Left ventricle myocardium inferior (tissue), 1 donor: ENCODE measurements around the gene JARID2. TPM values are rescaled to one million over a fixed set of nuclear protein-coding genes. Genes with fewer than 3 reads are reported as not detected.

Source experiments
- DNase-seq: peaks from one replicate; pipeline ENCODE4 v3.0.0-alpha.2; 2020
- H3K27ac ChIP-seq: fragments of 200-600 bp; replicated peaks from 2 replicates; pipeline ENCODE4 v1.8.0; 2021
- H3K27me3 ChIP-seq: fragments of 200-600 bp; 2 replicates; pipeline ENCODE4 v1.8.0; 2021; ENCODE audit warnings: low read depth
- H3K36me3 ChIP-seq: fragments of 200-600 bp; 2 replicates; pipeline ENCODE4 v1.8.0; 2021
- H3K4me1 ChIP-seq: fragments of 200-600 bp; 2 replicates; pipeline ENCODE4 v1.8.0; 2021
- H3K4me3 ChIP-seq: fragments of 200-600 bp; 2 replicates; pipeline ENCODE4 v1.8.0; 2021; ENCODE audit warnings: mild to moderate bottlenecking, moderate library complexity
- H3K9me3 ChIP-seq: fragments of 200-600 bp; replicated peaks from 2 replicates; pipeline ENCODE4 v1.8.0; 2021
- intact Hi-C: fragments of 100-400 bp; cut with micrococcal nuclease; formaldehyde crosslinking; loops from one replicate; pipeline ENCODE4 v1.11.0; 2022
- total RNA-seq: library from RNA; stranded (reverse); fragmentation: NEBNext Ultra II Directional; extraction: Animal tissue kit (Norgen Biotek cat#: 25700); gene quantifications from one replicate; pipeline ENCODE4 v1.2.1, GENCODE V29; 2021
- TF ChIP-seq, protein P1 (sequence below): fragments of 200-600 bp; IDR thresholded peaks from 2 replicates; pipeline ENCODE4 v1.8.0; 2021; ENCODE audit warnings: antibody characterized with exemption, mild to moderate bottlenecking, borderline replicate concordance
- donor health status: DM: no; HTN: yes; CAD: no; lungs with severe emphysema.

JARID2 gene
- total RNA-seq, 1 donor from 2014 or later, result 6.5 TPM

DNA sequence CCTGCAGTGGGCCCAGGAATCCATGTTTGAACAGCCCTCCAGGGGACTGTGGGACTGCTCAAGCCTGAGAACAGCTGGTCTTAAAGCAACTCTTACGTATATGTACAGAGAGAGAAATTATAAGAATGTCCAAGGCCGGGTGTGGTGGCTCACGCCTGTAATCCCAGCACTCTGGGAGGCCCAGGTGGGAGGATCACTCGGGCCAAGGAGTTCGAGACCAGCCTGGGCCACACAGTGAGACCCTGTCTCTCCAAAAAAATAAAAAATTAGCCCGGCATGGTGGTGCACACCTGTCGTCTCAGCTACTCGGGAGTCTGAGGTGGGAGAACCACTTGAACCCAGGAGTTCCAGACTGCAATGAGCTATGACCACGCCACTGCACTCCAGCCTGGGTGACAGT is 283.0 kb downstream of the JARID2 start:
- Histone ChIP-seq H3K27ac (no peak overlapping the region), H3K4me3 (no peak overlapping the region), H3K4me1 (no peaks in the 10 kb centered on the region), H3K36me3 (peaks cover 28% of the 10 kb centered on the region), H3K9me3 (no peaks in the 10 kb centered on the region), H3K27me3 (no peaks in the 10 kb centered on the region)
- DNase-seq, result no peak
- TF ChIP-seq, protein P1, sequence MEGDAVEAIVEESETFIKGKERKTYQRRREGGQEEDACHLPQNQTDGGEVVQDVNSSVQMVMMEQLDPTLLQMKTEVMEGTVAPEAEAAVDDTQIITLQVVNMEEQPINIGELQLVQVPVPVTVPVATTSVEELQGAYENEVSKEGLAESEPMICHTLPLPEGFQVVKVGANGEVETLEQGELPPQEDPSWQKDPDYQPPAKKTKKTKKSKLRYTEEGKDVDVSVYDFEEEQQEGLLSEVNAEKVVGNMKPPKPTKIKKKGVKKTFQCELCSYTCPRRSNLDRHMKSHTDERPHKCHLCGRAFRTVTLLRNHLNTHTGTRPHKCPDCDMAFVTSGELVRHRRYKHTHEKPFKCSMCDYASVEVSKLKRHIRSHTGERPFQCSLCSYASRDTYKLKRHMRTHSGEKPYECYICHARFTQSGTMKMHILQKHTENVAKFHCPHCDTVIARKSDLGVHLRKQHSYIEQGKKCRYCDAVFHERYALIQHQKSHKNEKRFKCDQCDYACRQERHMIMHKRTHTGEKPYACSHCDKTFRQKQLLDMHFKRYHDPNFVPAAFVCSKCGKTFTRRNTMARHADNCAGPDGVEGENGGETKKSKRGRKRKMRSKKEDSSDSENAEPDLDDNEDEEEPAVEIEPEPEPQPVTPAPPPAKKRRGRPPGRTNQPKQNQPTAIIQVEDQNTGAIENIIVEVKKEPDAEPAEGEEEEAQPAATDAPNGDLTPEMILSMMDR, result no peak
- intact Hi-C loops, result no loop called here

DNA sequence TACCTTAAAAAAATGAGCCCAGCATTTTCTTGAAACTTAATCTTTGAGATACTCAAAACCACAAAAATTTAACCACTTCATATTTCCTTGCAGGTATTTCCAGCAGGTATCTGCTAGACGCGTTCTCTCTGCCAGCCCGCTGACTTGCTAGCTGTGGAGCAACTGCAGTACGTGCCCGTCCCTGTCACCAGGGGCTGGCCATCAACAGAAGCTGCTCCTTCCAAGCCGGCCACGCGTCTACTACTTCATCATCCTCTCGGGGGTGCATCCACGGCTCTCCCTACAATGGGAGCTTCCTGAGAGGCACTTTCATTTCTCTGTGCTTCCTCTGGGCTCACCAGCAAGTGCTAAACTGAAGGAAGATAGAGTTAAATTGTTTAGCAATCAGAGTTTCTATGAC is 284.5 kb downstream of the JARID2 start:
- Histone ChIP-seq H3K4me3 (no peak overlapping the region), H3K27ac (no peak overlapping the region), H3K27me3 (no peaks in the 10 kb centered on the region), H3K36me3 (peaks cover 21% of the 10 kb centered on the region), H3K4me1 (peaks cover 2% of the 10 kb centered on the region), H3K9me3 (no peaks in the 10 kb centered on the region)
- DNase-seq, result no peak
- intact Hi-C loops, result no loop called here
- TF ChIP-seq, protein P1, result no peak

DNA sequence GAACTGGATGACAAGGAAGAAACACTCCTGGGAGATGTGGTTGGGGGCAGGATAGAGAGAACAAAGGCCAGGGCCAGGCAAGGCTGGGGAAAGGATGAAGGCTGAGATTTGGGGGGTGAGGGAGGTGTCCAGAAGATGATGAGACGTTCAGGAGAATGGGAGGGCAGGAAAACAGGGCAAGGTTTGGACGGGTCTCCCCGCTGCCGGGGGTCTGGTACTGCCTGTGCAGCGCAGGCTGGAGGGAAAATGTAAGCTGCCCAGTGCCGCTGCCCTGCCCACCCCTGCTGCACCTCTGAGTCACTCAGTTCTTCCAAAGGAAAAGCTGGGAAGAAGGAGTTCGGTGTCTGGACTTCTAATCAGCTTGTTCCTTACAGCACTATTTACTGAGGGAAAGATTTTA is 286.1 kb downstream of the JARID2 start:
- peaks cover 15% of the 10 kb centered on the region for H3K4me1 ChIP-seq
- H3K27me3 ChIP-seq, result no peaks in the 10 kb centered on the region
- no peaks in the 10 kb centered on the region for H3K9me3 ChIP-seq
- DNase-seq, result no peak
- H3K27ac ChIP-seq, result no peak overlapping the region
- peaks cover 21% of the 10 kb centered on the region for H3K36me3 ChIP-seq
- TF ChIP-seq, protein P1, result no peak
- H3K4me3 ChIP-seq, result no peak overlapping the region
- intact Hi-C loops, result no loop called here

DNA sequence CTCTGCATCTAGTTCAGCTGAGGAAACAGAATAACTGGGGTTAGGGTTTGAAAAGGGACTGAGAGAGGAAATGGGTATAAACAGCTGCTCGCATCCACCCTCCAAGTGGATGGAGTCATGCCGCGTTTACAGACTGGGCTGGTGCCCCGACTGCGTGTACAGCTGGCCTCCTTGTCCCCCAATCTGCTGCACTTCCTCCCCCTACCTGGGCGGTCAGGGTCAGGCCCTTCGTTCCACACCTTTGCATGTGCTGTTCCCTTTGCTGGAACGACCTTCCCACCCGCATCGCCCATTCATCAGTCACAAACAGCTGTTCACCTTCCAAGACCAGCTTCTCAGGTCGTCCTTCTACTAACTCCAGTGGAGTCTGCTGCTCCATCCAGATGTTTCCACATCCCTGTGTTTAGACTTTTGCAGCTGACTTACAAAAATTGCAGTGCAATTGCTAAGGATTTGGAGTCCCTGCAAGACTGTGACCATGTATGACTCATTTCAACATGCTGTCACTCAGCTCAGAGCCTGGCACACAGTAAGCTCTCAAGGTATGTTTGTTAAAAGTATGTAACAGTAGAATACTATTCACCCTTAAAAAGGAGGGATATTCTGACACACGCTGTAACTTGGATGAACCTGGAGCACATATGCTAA is 287.6 kb downstream of the JARID2 start:
- Histone ChIP-seq H3K9me3 (no peaks in the 10 kb centered on the region), H3K27me3 (no peaks in the 10 kb centered on the region), H3K36me3 (peaks cover 14% of the 10 kb centered on the region), H3K4me3 (no peak overlapping the region), H3K4me1 (peaks cover 15% of the 10 kb centered on the region), H3K27ac (no peak overlapping the region)
- TF ChIP-seq, protein P1, result no peak
- intact Hi-C loops, result no loop called here
- no peak for DNase-seq

DNA sequence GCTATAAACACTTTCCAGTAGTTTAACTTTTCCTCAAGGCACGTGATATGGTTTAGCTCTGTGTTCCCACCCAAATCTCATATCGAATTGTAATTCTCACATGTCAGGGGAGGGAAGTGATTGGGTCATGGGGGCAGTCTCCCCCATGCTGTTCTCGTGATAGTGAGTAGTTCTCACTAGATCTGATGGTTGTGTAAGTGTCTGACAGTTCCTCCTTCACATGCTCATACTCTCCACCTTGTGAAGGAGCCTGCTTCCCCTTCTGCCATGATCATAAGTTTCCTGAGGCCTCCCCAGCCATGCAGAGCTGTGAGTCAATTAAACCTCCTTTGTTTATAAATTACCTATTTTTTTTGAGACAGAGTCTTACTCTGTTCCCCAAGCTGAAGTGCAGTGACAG is 289.1 kb downstream of the JARID2 start:
- peaks cover 15% of the 10 kb centered on the region for H3K4me1 ChIP-seq
- H3K27me3 ChIP-seq, result no peaks in the 10 kb centered on the region
- no peak overlapping the region for H3K4me3 ChIP-seq
- intact Hi-C loops, result no loop called here
- no peaks in the 10 kb centered on the region for H3K9me3 ChIP-seq
- H3K27ac ChIP-seq, result no peak overlapping the region
- peaks cover 7% of the 10 kb centered on the region for H3K36me3 ChIP-seq
- TF ChIP-seq, protein P1, result no peak
- DNase-seq, result no peak
